MM.1S (cell line): ENCODE data around the gene PPP4R4.

Experiments used
- CTCF ChIP-seq: fragments of 300-600 bp; sonication (generic); IDR thresholded peaks from 2 replicates; pipeline ENCODE4 v1.5.1; 2016; ENCODE audit warnings: antibody characterized with exemption, low read length, mixed read lengths
- EZH2 ChIP-seq: fragments of 300-600 bp; sonication (generic); optimal IDR thresholded peaks from 2 replicates; pipeline ENCODE3; 2017; ENCODE audit warnings: low read depth, mild to moderate bottlenecking, antibody characterized with exemption, low read length, mixed read lengths
- EZH2phosphoT487 ChIP-seq: fragments of 300-600 bp; sonication (generic); IDR thresholded peaks from 2 replicates; pipeline ENCODE4 v1.6.1; 2018; ENCODE audit warnings: antibody characterized with exemption, low read length

- no peak for TF ChIP-seq CTCF
- no peak for TF ChIP-seq EZH2
- TF ChIP-seq EZH2phosphoT487: no peak
Measured at GRCh38 chr14:94237046-94237445, 62.9 kb downstream of the PPP4R4 start.
